ENCODE results near the gene FIBP.
A peak's percentile ranks its signal among the peaks of the same experiment; 100 is the strongest.
"Not testable (repeated sequence)": the region's sequence is repeated elsewhere in the genome, so short reads cannot be mapped to it uniquely, and the experiment has no call there.

The FIBP gene

DNA sequence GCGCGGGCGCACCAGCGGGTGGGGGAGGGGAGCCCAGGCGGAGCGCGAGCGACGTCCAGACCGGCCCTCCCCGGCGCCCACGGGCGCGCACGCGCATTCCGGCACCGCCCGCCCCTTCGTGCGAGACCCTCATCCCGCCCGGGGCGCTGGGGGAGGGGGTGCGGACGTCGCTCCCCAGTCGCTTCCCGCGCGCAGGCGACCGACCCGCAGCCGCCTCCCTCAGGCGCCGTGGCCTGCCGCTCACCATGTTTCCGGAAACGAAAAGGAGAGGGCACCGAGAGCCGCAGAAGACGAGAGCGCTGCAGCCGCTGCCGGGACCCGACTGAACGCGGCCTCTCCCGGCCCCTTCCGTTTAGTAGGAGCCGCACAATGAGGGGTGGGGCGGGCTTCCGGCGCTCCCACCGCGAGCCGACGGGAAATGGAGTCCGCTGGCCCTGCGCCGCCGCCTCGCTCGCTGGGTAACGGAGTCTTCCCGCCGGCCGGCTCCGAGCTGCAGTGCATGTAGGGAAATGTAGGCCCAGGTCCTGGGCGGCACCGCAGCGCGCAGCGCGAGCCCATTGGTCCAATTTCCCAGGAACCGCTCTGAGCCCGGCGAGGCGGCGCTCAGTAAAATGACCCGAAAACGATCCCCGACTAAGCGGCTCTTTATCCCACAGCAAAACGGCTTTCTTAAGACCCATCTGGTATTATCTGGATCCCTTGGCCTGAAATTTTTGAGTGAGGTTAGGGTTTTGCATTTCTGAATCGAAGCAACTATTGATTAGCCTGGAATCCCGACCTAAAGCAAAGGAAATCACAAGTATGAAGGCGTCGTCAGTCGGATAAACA is 30.2 kb downstream of the FIBP start, which contains the start of gene CFL1:
Gene CFL1, minus strand, starts transcription at position 328 of the 828 bp plus-strand sequence. Its CDS starts 81 bp downstream, at position 247.
- peak; percentile 95 to 97 for DNase-seq

- peak; percentile 64 to 66 for DNase-seq
These were observed 30.8 kb downstream of the FIBP start for GRCh38 chr11:65857500-65857852.

GRCh38 chr11:65856689-65857499 is 31.4 kb downstream of the FIBP start:
- peak; percentile 73 to 74 for DNase-seq

DNA sequence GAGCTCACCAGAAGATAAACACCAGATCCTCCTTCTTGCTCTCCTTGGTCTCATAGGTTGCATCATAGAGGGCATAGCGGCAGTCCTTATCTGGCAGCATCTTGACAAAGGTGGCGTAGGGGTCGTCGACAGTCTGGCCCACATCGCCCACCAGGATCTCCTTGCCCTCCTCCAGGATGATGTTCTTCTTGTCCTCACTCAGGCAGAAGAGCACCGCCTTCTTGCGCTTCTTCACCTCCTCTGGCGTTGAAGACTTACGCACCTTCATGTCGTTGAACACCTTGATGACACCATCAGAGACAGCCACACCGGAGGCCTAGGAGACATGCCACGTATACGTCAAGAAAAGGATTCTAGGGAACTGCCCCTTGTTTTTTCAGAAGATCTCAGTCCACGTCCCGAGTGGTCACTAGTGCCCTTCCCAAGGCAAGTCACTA is 32.3 kb downstream of the FIBP start:
- no peak for DNase-seq

- no peak for DNase-seq
These were observed 33.1 kb downstream of the FIBP start for GRCh38 chr11:65854852-65855837.

DNA sequence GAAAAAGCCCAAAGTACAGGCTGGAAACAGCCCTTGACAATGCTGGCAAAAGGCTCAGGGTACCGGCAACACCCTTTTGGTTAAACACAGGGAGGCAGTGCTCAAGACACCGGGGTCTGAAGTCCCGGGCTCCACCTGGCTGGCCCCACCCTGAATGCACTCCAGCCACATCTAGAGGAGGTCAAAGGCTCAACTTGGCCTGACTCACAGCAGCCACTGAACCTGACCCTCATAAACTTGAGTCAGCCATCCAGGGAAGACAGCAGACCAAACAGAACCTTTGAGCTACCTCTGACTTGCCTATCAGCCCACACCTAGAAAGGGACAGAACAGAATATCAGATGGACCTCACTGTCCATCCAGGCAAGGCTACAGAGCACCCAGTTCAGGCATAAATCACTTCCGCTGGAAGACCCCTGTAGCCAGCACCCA is 34.1 kb downstream of the FIBP start:
- DNase-seq, result no peak

GRCh38 chr11:65853246-65853979 is 34.9 kb downstream of the FIBP start:
- no peak for DNase-seq

DNA sequence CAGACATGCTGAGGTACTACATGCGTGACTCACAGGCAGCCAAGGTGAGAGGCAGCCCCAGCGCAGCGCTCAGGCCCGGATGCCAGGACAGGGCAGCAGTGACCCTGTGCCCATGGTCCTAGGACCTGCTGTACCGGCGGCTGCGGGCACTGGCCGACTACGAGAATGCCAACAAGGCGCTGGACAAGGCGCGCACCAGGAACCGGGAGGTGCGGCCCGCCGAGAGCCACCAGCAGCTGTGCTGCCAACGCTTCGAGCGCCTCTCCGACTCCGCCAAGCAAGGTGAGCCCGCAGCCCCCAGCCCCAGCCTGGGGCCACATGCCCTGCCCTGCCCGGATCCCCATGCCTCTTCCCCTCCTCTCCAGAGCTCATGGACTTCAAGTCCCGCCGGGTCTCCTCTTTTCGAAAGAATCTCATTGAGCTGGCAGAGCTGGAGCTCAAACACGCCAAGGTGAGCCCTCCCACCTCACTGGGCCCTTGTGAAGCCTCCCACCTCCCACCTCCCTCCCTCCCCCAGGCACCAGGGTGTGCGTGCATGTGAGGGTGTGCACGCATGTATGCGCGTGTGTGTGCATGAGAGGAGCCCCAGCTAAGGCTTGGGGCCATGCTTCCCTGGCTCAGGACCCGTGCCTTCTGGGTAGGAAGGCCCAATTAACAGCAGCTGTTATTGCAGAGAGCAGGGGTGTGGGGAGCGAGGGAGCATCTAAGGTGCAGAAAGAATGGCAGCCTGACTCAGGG is 35.6 kb downstream of the FIBP start:
- DNase-seq, result no peak

- no peak for DNase-seq
These were observed 36.3 kb downstream of the FIBP start for GRCh38 chr11:65851811-65852507.

DNA sequence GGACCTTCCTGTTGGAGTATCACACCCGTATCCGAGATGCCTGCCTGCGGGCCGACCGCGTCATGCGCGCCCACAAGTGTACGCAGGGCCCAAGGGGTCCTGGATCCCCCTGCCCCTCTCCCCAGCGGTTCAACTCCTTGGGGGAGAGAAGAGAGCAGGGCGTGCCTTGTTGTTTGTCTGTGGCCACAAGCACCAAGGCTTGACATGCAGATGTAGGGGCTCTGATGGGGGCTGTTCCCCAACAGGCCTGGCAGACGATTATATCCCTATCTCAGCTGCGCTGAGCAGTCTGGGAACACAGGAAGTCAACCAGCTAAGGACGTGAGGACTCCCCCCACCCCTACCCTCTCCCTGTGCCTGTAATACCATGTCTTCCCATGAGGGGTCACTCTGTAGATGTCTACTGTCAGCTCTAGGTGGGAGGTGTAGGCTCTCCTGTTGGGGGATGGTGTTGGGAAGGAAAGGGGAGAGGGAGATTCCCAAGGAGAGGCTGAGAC is 37.1 kb downstream of the FIBP start:
- no peak for DNase-seq

GRCh38 chr11:65850217-65851082 is 37.8 kb downstream of the FIBP start:
- DNase-seq, result no peak

- no peak for DNase-seq
These were observed 38.5 kb downstream of the FIBP start for GRCh38 chr11:65849771-65850216.

- no peak for DNase-seq
These were observed 38.9 kb downstream of the FIBP start for GRCh38 chr11:65849366-65849765.

- not testable (repeated sequence) for DNase-seq
These were observed 39.6 kb downstream of the FIBP start for GRCh38 chr11:65848693-65849092.

DNA sequence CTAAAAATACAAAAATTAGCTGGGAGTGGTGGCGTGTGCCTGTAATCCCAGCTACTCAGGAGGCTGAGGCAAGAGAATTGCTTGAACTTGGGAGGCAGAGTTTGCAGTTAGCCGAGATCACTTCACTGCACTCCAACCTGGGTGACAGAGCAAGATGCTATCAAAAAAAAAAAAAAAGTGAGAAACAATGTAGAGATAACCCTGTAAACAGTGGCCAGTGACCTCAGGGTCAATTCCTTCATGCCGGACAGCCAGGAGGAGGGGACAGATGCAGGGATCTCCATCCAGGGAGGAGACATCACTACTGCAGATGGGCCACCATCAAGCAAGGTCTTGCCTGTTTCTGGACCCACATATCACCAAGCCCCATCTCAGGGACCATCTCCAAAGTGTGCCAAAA is 40.5 kb downstream of the FIBP start:
- DNase-seq, result no peak

DNA sequence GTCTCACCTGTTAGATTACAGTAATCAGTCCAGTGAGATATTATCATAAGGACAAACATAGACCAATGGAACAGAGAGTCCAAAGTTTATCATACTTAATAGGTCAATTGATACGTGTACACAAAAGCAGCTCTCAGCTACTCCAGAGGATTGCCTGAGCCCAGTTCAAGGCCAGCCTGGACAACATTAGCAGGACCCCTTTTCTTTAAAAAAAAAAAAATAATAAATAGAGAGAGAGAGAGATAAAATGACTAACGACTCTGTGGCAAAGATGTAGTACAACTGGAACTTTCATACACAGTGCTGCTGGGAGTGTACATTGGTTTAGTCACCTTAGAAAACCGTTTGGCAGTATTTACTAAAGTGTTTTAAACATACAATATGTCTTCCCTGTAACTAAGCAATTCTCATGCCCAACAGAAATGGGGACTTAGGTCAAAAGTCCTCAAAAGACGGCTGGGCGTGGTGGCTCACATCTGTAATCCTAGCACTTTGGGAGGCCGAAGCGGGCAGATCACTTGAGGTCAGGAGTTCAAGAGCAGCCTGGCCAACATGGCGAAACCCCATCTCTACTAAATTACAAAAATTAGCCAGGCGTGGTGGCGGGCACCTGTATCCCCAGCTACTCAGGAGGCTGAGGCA is 43.9 kb downstream of the FIBP start:
- DNase-seq, result no peak

- DNase-seq, result no peak
These were observed 44.5 kb downstream of the FIBP start for GRCh38 chr11:65843811-65844210.

GRCh38 chr11:65842144-65842543 is 46.1 kb downstream of the FIBP start:
- DNase-seq, result no peak

DNA sequence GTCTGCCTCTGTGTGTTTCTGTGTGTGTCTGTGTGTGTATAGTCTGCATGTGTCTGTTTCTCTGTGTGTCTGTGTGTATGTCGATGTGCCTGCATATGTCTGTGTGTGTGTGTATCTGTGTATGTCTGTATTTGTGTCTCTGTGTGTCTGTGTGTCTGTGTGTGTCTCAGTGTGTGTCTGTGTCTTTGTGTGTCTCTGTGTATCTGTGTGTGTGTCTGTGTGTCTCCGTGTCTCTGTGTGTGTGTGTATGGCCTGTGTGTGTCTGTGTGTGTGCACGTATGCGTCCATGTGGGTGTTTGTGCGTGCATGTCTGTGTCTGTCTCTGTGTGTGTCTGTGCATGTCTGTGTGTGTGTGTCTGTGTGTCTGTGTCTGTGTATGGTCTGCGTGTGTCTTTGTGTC is 54.1 kb downstream of the FIBP start:
- DNase-seq, result no peak

All from activated CD4-positive, alpha-beta T cell treated with anti-CD3 and anti-CD28 coated beads, Interleukin-2, amount 50 U/mL, for 4 hours (primary cell).